ENCODE measurements around the gene C16orf46. TPM values are rescaled to one million over a fixed set of nuclear protein-coding genes. Genes with fewer than 3 reads are reported as not detected.

Gene C16orf46
- total RNA-seq, 1 donor = 0.54 TPM

DNA sequence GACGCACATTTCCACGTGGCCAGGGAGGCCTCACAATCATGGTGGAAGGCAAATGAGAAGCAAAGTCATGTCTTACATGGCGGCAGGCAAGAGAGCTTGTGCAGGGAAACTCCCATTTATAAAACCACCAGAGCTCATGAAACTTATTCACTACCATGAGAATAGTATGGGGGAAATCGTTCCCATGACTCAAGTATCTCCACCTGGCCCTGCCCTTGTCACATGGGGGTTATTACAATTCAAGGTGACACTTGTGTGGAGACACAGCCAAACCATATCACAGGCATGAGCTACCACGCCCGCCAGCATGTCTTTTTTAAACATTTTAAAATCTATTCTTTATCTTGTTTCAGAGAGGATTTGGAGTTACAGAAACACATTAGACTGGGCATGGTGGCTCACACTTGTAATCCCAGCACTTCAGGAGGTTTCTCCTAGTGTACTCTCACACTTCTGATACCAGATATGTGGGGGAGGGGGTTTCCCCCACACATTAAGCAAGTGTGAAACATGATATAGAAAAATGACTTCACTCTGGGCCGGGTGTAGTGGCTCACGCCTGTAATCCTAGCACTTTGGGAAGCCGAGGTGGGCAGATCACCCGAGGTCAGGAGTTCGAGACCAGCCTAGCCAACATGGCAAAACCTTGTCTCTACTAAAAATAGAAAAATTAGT lies 47.0 kb downstream of the C16orf46 start:
- DNase-seq (ENCODE audit: low read depth) = no peak
- H3K4me3 ChIP-seq (ENCODE audit: low read depth, low read length) = no peak overlapping the region
- TF ChIP-seq, protein P1, sequence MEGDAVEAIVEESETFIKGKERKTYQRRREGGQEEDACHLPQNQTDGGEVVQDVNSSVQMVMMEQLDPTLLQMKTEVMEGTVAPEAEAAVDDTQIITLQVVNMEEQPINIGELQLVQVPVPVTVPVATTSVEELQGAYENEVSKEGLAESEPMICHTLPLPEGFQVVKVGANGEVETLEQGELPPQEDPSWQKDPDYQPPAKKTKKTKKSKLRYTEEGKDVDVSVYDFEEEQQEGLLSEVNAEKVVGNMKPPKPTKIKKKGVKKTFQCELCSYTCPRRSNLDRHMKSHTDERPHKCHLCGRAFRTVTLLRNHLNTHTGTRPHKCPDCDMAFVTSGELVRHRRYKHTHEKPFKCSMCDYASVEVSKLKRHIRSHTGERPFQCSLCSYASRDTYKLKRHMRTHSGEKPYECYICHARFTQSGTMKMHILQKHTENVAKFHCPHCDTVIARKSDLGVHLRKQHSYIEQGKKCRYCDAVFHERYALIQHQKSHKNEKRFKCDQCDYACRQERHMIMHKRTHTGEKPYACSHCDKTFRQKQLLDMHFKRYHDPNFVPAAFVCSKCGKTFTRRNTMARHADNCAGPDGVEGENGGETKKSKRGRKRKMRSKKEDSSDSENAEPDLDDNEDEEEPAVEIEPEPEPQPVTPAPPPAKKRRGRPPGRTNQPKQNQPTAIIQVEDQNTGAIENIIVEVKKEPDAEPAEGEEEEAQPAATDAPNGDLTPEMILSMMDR (IDR thresholded peaks at IDR 0.05; ENCODE audit: insufficient read depth, low read length) = no peak

DNA sequence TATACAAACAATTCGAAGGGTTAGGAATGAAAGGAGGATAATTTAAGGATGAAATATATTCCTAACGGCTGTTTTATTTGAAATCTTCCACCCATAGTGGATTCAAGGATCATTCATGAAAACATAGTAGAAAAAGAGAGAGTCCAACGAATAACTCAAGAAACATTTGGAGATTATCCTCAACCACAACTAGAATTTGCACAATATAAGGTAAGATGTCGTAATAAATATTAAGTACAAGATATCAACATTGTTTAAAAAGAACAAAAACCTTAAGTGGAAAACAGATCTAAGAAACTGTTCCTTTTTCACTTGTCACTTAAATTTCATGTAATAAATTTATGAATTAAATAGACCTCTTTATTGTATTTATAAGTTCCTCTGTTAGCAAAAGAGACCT lies 50.6 kb downstream of the C16orf46 start:
- no peak for DNase-seq (ENCODE audit: low read depth)
- H3K4me3 ChIP-seq (ENCODE audit: low read depth, low read length) = no peak overlapping the region
- TF ChIP-seq, protein P1 (IDR thresholded peaks at IDR 0.05; ENCODE audit: insufficient read depth, low read length) = no peak

DNA sequence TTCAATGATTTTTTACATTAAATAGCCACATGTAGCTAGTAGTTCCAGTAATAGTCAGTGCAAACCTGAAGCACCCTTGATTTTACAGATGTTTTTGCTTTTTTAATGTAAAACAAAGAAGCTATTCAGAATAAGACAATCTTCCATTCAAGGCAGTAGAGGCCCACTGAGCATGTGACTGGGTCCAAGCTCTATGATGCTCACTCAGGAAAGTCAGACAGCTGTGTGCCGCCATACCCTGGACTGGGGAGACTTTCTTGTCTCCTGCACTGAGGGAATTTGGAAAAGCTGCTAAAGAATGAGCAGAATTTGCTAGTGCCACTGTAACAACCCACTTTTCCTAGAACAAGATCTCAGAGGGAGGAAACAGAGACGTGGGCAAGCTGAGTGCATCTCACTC lies 58.5 kb downstream of the C16orf46 start:
- no peak for DNase-seq (ENCODE audit: low read depth)
- TF ChIP-seq, protein P1 (IDR thresholded peaks at IDR 0.05; ENCODE audit: insufficient read depth, low read length) = no peak
- H3K4me3 ChIP-seq (ENCODE audit: low read depth, low read length) = no peak overlapping the region

DNA sequence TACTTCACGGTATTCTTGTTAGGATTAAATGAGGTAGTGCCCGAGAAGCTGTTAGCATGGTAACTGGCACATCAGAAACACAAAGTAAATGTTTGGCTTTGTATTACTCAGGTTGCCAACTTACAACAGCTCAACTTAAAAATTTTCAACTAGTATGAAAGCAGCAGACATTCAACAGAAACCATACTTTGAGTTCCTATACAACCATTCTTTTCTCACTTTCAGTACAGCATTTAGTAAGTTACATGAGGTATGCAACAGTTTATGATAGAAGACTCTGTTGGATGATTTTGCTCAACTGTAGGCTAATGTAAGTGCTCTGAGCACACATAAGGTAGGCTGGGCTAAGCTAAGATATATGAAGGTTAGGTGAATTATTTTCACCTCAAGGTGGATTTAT lies 62.4 kb downstream of the C16orf46 start:
- TF ChIP-seq, protein P1 (IDR thresholded peaks at IDR 0.05; ENCODE audit: insufficient read depth, low read length) = no peak
- no peak for DNase-seq (ENCODE audit: low read depth)

DNA sequence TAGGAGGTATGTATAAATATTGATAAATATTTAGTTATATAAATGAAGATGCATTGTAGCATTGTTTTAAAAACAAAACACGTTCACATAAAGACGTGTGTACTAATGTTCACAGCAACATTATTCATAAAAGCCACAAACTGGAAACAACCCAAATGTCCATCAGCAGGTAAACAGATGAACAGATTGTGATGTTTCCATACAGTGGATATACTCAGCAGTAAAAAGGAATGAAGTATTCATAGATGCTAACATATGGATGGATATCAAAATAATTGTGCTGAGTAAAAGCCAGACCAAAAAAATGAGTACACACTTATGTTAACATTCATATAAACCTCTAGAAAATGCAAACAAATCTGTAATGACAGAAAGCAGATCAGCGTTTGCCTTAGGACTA lies 64.1 kb downstream of the C16orf46 start:
- DNase-seq (ENCODE audit: low read depth) = no peak

More for the DNA sequence above, 62.4 kb downstream of the C16orf46 start:
- H3K4me3 ChIP-seq (ENCODE audit: low read depth, low read length) = no peak overlapping the region

More for the DNA sequence above, 64.1 kb downstream of the C16orf46 start:
- H3K4me3 ChIP-seq (ENCODE audit: low read depth, low read length) = no peak overlapping the region
- TF ChIP-seq, protein P1 (IDR thresholded peaks at IDR 0.05; ENCODE audit: insufficient read depth, low read length) = no peak

Small RNAs within 50 kb of the gene (small RNA-seq; reads per million reads assigned to genes)
- gene AC092718.3 = not detected
- gene RNU6-1191P = not detected

Other genes with a start within 250 kb of the C16orf46 start
- 21.5 and 56.9 TPM in 2 replicates for gene CMC2, start 70.4 kb downstream of the C16orf46 start, total RNA-seq (ENCODE audit: low replicate concordance)
- 9.9 and 65.5 TPM in 2 replicates for gene CENPN, start 70.0 kb downstream of the C16orf46 start, total RNA-seq (ENCODE audit: low replicate concordance)
- gene ATMIN, start 41.4 kb downstream of the C16orf46 start, total RNA-seq (ENCODE audit: low replicate concordance) = 38.2 and 45.4 TPM in 2 replicates
- 36.2 and 84.3 TPM in 2 replicates for gene GCSH, start 19.2 kb upstream of the C16orf46 start, total RNA-seq (ENCODE audit: low replicate concordance)
- not detected in 2 replicates for gene BCO1, start 161.5 kb upstream of the C16orf46 start, total RNA-seq (ENCODE audit: low replicate concordance)
- gene GAN, start 237.7 kb upstream of the C16orf46 start, total RNA-seq (ENCODE audit: low replicate concordance) = 6.2 and 21.3 TPM in 2 replicates

All from fibroblast of the aortic adventitia (primary cell).